ENCODE measurements around the gene MORN4.
"Not testable (repeated sequence)": the region's sequence is repeated elsewhere in the genome, so short reads cannot be mapped to it uniquely, and the experiment has no call there.

MORN4 gene

GRCh38 chr10:97666992-97667391, 33.7 kb upstream of the MORN4 start:
- FAIRE-seq (no peak), DNase-seq (ENCODE audit: insufficient read length, low spot score) (no peak)
- TF ChIP-seq SPI1 (IDR thresholded peaks at IDR 0.05; ENCODE audit: low read depth, low read length), result no peak
- no peak for TF ChIP-seq PAX5 (IDR thresholded peaks at IDR 0.05; ENCODE audit: insufficient read depth, low read length, severe bottlenecking)

- FAIRE-seq (no peak), DNase-seq (ENCODE audit: insufficient read length, low spot score) (no peak)
- TF ChIP-seq POLR2A (IDR thresholded peaks at IDR 0.05; ENCODE audit: low read depth, low read length) (no peak), TAF1 (IDR thresholded peaks at IDR 0.05; ENCODE audit: low read depth, low read length) (no peak), PAX5 (IDR thresholded peaks at IDR 0.05; ENCODE audit: insufficient read depth, low read length, severe bottlenecking) (no peak), SPI1 (IDR thresholded peaks at IDR 0.05; ENCODE audit: low read depth, low read length) (no peak), POLR2AphosphoS5 (IDR thresholded peaks at IDR 0.05; ENCODE audit: low read depth, low read length) (no peak), POU2F2 (IDR thresholded peaks at IDR 0.05; ENCODE audit: low read depth, low read length) (no peak)
These were observed 31.1 kb upstream of the MORN4 start for GRCh38 chr10:97664282-97664850.

GRCh38 chr10:97659589-97659988, 26.3 kb upstream of the MORN4 start:
- TF ChIP-seq PAX5 (IDR thresholded peaks at IDR 0.05; ENCODE audit: insufficient read depth, low read length, severe bottlenecking), result no peak
- TF ChIP-seq POU2F2 (IDR thresholded peaks at IDR 0.05; ENCODE audit: low read depth, low read length), result no peak
- no peak for TF ChIP-seq SPI1 (IDR thresholded peaks at IDR 0.05; ENCODE audit: low read depth, low read length)
- no peak for TF ChIP-seq POLR2AphosphoS5 (IDR thresholded peaks at IDR 0.05; ENCODE audit: low read depth, low read length)
- no peak for TF ChIP-seq POLR2A (IDR thresholded peaks at IDR 0.05; ENCODE audit: low read depth, low read length)
- no peak for TF ChIP-seq TAF1 (IDR thresholded peaks at IDR 0.05; ENCODE audit: low read depth, low read length)
- DNase-seq (ENCODE audit: insufficient read length, low spot score) (no peak), FAIRE-seq (no peak)

GRCh38 chr10:97656777-97657176, 23.5 kb upstream of the MORN4 start:
- no peak for FAIRE-seq
- no peak for DNase-seq (ENCODE audit: insufficient read length, low spot score)
- TF ChIP-seq PAX5 (IDR thresholded peaks at IDR 0.05; ENCODE audit: insufficient read depth, low read length, severe bottlenecking) (no peak), SPI1 (IDR thresholded peaks at IDR 0.05; ENCODE audit: low read depth, low read length) (no peak), TAF1 (IDR thresholded peaks at IDR 0.05; ENCODE audit: low read depth, low read length) (no peak), POLR2A (IDR thresholded peaks at IDR 0.05; ENCODE audit: low read depth, low read length) (no peak), POLR2AphosphoS5 (IDR thresholded peaks at IDR 0.05; ENCODE audit: low read depth, low read length) (no peak), POU2F2 (IDR thresholded peaks at IDR 0.05; ENCODE audit: low read depth, low read length) (no peak)

GRCh38 chr10:97651773-97652172, 18.5 kb upstream of the MORN4 start:
- no peak for FAIRE-seq
- no peak for DNase-seq (ENCODE audit: insufficient read length, low spot score)
- TF ChIP-seq SPI1 (IDR thresholded peaks at IDR 0.05; ENCODE audit: low read depth, low read length), result no peak
- TF ChIP-seq POLR2AphosphoS5 (IDR thresholded peaks at IDR 0.05; ENCODE audit: low read depth, low read length), result no peak
- no peak for TF ChIP-seq POLR2A (IDR thresholded peaks at IDR 0.05; ENCODE audit: low read depth, low read length)
- TF ChIP-seq POU2F2 (IDR thresholded peaks at IDR 0.05; ENCODE audit: low read depth, low read length), result no peak
- TF ChIP-seq TAF1 (IDR thresholded peaks at IDR 0.05; ENCODE audit: low read depth, low read length), result no peak
- TF ChIP-seq PAX5 (IDR thresholded peaks at IDR 0.05; ENCODE audit: insufficient read depth, low read length, severe bottlenecking), result no peak

- DNase-seq (ENCODE audit: insufficient read length, low spot score), result no peak
- FAIRE-seq, result no peak
- TF ChIP-seq TAF1 (IDR thresholded peaks at IDR 0.05; ENCODE audit: low read depth, low read length) (no peak), SPI1 (IDR thresholded peaks at IDR 0.05; ENCODE audit: low read depth, low read length) (no peak), POU2F2 (IDR thresholded peaks at IDR 0.05; ENCODE audit: low read depth, low read length) (no peak), POLR2AphosphoS5 (IDR thresholded peaks at IDR 0.05; ENCODE audit: low read depth, low read length) (no peak), POLR2A (IDR thresholded peaks at IDR 0.05; ENCODE audit: low read depth, low read length) (no peak), PAX5 (IDR thresholded peaks at IDR 0.05; ENCODE audit: insufficient read depth, low read length, severe bottlenecking) (no peak)
These were observed 17.4 kb upstream of the MORN4 start for GRCh38 chr10:97650726-97651125.

GRCh38 chr10:97649405-97649750, 16.1 kb upstream of the MORN4 start:
- FAIRE-seq; DNase-seq (ENCODE audit: insufficient read length, low spot score): not testable (repeated sequence)

GRCh38 chr10:97648562-97649404, 15.5 kb upstream of the MORN4 start:
- DNase-seq (ENCODE audit: insufficient read length, low spot score) (peak; percentile 39), FAIRE-seq (peak; percentile 85)
- peak; percentile 49 for TF ChIP-seq SPI1 (IDR thresholded peaks at IDR 0.05; ENCODE audit: low read depth, low read length)
- TF ChIP-seq POLR2AphosphoS5 (IDR thresholded peaks at IDR 0.05; ENCODE audit: low read depth, low read length), result no peak
- TF ChIP-seq POU2F2 (IDR thresholded peaks at IDR 0.05; ENCODE audit: low read depth, low read length), result no peak
- peak; percentile 22; the same call in 1 of the 2 replicates for TF ChIP-seq TAF1 (IDR thresholded peaks at IDR 0.05; ENCODE audit: low read depth, low read length)
- TF ChIP-seq PAX5 (IDR thresholded peaks at IDR 0.05; ENCODE audit: insufficient read depth, low read length, severe bottlenecking), result no peak
- peak; percentile 67; the same call in 1 of the 2 replicates for TF ChIP-seq POLR2A (IDR thresholded peaks at IDR 0.05; ENCODE audit: low read depth, low read length)

GRCh38 chr10:97647556-97647955, 14.3 kb upstream of the MORN4 start:
- DNase-seq (ENCODE audit: insufficient read length, low spot score), result no peak
- TF ChIP-seq POLR2A (IDR thresholded peaks at IDR 0.05; ENCODE audit: low read depth, low read length) (no peak), PAX5 (IDR thresholded peaks at IDR 0.05; ENCODE audit: insufficient read depth, low read length, severe bottlenecking) (no peak), POU2F2 (IDR thresholded peaks at IDR 0.05; ENCODE audit: low read depth, low read length) (no peak), TAF1 (IDR thresholded peaks at IDR 0.05; ENCODE audit: low read depth, low read length) (no peak), POLR2AphosphoS5 (IDR thresholded peaks at IDR 0.05; ENCODE audit: low read depth, low read length) (no peak), SPI1 (IDR thresholded peaks at IDR 0.05; ENCODE audit: low read depth, low read length) (no peak)
- FAIRE-seq, result no peak

GRCh38 chr10:97644936-97645335, 11.6 kb upstream of the MORN4 start:
- no peak for FAIRE-seq
- TF ChIP-seq POLR2AphosphoS5 (IDR thresholded peaks at IDR 0.05; ENCODE audit: low read depth, low read length) (no peak), POLR2A (IDR thresholded peaks at IDR 0.05; ENCODE audit: low read depth, low read length) (no peak), TAF1 (IDR thresholded peaks at IDR 0.05; ENCODE audit: low read depth, low read length) (no peak), POU2F2 (IDR thresholded peaks at IDR 0.05; ENCODE audit: low read depth, low read length) (no peak), PAX5 (IDR thresholded peaks at IDR 0.05; ENCODE audit: insufficient read depth, low read length, severe bottlenecking) (no peak), SPI1 (IDR thresholded peaks at IDR 0.05; ENCODE audit: low read depth, low read length) (no peak)
- no peak for DNase-seq (ENCODE audit: insufficient read length, low spot score)
